Mucosa of rectum (tissue), 2 donors: ENCODE measurements around the gene TDRD9.

Experiments
- H3K27ac ChIP-seq, 2 donors: one replicate each; pipeline ENCODE4 v1.7.0; 2013; ENCODE audit warnings: inconsistent platforms in 2 of 2, low read depth in 2 of 2, low read length in 2 of 2
- H3K27me3 ChIP-seq, 2 donors: one replicate each; pipeline ENCODE4 v1.7.0; 2013; ENCODE audit warnings: low read length in 2 of 2; ENCODE audit not compliant: control insufficient read depth in 2 of 2, insufficient read depth in 2 of 2
- H3K36me3 ChIP-seq, 2 donors: one replicate each; pipeline ENCODE4 v1.7.0; 2013; ENCODE audit warnings: low read length in 2 of 2; ENCODE audit not compliant: control insufficient read depth in 2 of 2, insufficient read depth in 2 of 2
- H3K4me1 ChIP-seq, 2 donors: one replicate each; pipeline ENCODE4 v1.7.0; 2013; ENCODE audit warnings: low read length in 2 of 2, mild to moderate bottlenecking in 1 of 2; ENCODE audit not compliant: control insufficient read depth in 2 of 2, insufficient read depth in 2 of 2
- H3K4me3 ChIP-seq, 2 donors: one replicate each; pipeline ENCODE4 v1.7.0; 2013; ENCODE audit warnings: low read length in 2 of 2
- H3K9ac ChIP-seq, 2 donors: one replicate each; pipeline ENCODE4 v1.7.0; 2013; ENCODE audit warnings: low read length in 2 of 2, low read depth in 1 of 2, mild to moderate bottlenecking in 1 of 2
- H3K9me3 ChIP-seq, 2 donors: one replicate each; pipeline ENCODE4 v1.7.0; 2013; ENCODE audit warnings: low read length in 2 of 2; ENCODE audit not compliant: control insufficient read depth in 2 of 2
- donor health status: healthy.
- donor health status: Normal muscosa, but diverticular disease.

The TDRD9 gene

GRCh38 chr14:104040539-104040938 lies 112.3 kb downstream of the TDRD9 start:
- H3K27me3 ChIP-seq, result peaks cover 0 to 3% of the 10 kb centered on the region in 2 donors
- H3K4me3 ChIP-seq, result no peak overlapping the region
- no peak overlapping the region for H3K27ac ChIP-seq
- no peak overlapping the region for H3K9ac ChIP-seq
- no peaks in the 10 kb centered on the region for H3K36me3 ChIP-seq
- H3K4me1 ChIP-seq, result no peaks in the 10 kb centered on the region
- H3K9me3 ChIP-seq, result no peaks in the 10 kb centered on the region

- Histone ChIP-seq H3K36me3 (no peaks in the 10 kb centered on the region), H3K4me3 (no peak overlapping the region), H3K9me3 (no peaks in the 10 kb centered on the region), H3K27ac (no peak overlapping the region), H3K4me1 (no peaks in the 10 kb centered on the region), H3K9ac (no peak overlapping the region), H3K27me3 (peaks cover 0 to 3% of the 10 kb centered on the region in 2 donors)
Observed at GRCh38 chr14:104041430-104042104, 113.3 kb downstream of the TDRD9 start.

GRCh38 chr14:104044016-104044415 lies 115.8 kb downstream of the TDRD9 start:
- Histone ChIP-seq H3K36me3 (no peaks in the 10 kb centered on the region), H3K9me3 (no peaks in the 10 kb centered on the region), H3K4me3 (no peak overlapping the region), H3K27ac (no peak overlapping the region), H3K4me1 (no peaks in the 10 kb centered on the region), H3K9ac (no peak overlapping the region), H3K27me3 (peaks cover 0 to 3% of the 10 kb centered on the region in 2 donors)

GRCh38 chr14:104047761-104048160 lies 119.5 kb downstream of the TDRD9 start:
- no peak overlapping the region for H3K9ac ChIP-seq
- no peaks in the 10 kb centered on the region for H3K9me3 ChIP-seq
- peaks cover 0 to 5% of the 10 kb centered on the region in 2 donors for H3K27me3 ChIP-seq
- H3K36me3 ChIP-seq, result no peaks in the 10 kb centered on the region
- no peak overlapping the region for H3K4me3 ChIP-seq
- no peak overlapping the region for H3K27ac ChIP-seq
- H3K4me1 ChIP-seq, result no peaks in the 10 kb centered on the region

- Histone ChIP-seq H3K9ac (no peak overlapping the region), H3K36me3 (no peaks in the 10 kb centered on the region), H3K27me3 (peaks cover 0 to 8% of the 10 kb centered on the region in 2 donors), H3K4me3 (no peak overlapping the region), H3K9me3 (no peaks in the 10 kb centered on the region), H3K27ac (no peak overlapping the region), H3K4me1 (no peaks in the 10 kb centered on the region)
Observed at GRCh38 chr14:104048758-104049507, 120.7 kb downstream of the TDRD9 start.

GRCh38 chr14:104049576-104050240 lies 121.5 kb downstream of the TDRD9 start:
- Histone ChIP-seq H3K9me3 (no peaks in the 10 kb centered on the region), H3K4me3 (no peak overlapping the region), H3K36me3 (no peaks in the 10 kb centered on the region), H3K27ac (no peak overlapping the region), H3K4me1 (no peaks in the 10 kb centered on the region), H3K9ac (no peak overlapping the region), H3K27me3 (peaks cover 0 to 8% of the 10 kb centered on the region in 2 donors)

- Histone ChIP-seq H3K9me3 (no peaks in the 10 kb centered on the region), H3K4me1 (no peaks in the 10 kb centered on the region), H3K4me3 (no peak overlapping the region), H3K36me3 (no peaks in the 10 kb centered on the region), H3K27me3 (peaks cover 0 to 8% of the 10 kb centered on the region in 2 donors), H3K27ac (no peak overlapping the region), H3K9ac (no peak overlapping the region)
Observed at GRCh38 chr14:104051092-104051813, 123.0 kb downstream of the TDRD9 start.

GRCh38 chr14:104054222-104054905 lies 126.1 kb downstream of the TDRD9 start:
- no peak overlapping the region for H3K27ac ChIP-seq
- no peaks in the 10 kb centered on the region for H3K4me1 ChIP-seq
- H3K27me3 ChIP-seq, result peaks cover 0 to 8% of the 10 kb centered on the region in 2 donors
- no peak overlapping the region for H3K9ac ChIP-seq
- H3K4me3 ChIP-seq, result no peak overlapping the region
- no peaks in the 10 kb centered on the region for H3K9me3 ChIP-seq
- H3K36me3 ChIP-seq, result no peaks in the 10 kb centered on the region

- no peak overlapping the region for H3K9ac ChIP-seq
Observed at GRCh38 chr14:104062281-104062680, 134.0 kb downstream of the TDRD9 start.

More at GRCh38 chr14:104062281-104062680, 134.0 kb downstream of the TDRD9 start:
- Histone ChIP-seq H3K4me3 (no peak overlapping the region), H3K4me1 (no peaks in the 10 kb centered on the region), H3K27ac (no peak overlapping the region), H3K36me3 (no peaks in the 10 kb centered on the region), H3K27me3 (peaks cover 0 to 4% of the 10 kb centered on the region in 2 donors), H3K9me3 (peaks cover 0 to 2% of the 10 kb centered on the region in 2 donors)
